ENCODE data around the gene PDE2A.

GRCh38 chr11:72579816-72580641, 94.2 kb downstream of the PDE2A start:
- TF ChIP-seq CTCF (IDR thresholded peaks at IDR 0.05; ENCODE audit: low read depth, low read length) (no peak), POLR2A (IDR thresholded peaks at IDR 0.05; ENCODE audit: extremely low read depth, insufficient read length) (no peak), MAX (IDR thresholded peaks at IDR 0.05; ENCODE audit: low read depth, low read length) (no peak)
